OCI-LY7 (cell line): ENCODE measurements around the gene CHKA. TPM values are rescaled to one million over a fixed set of nuclear protein-coding genes. Genes with fewer than 3 reads are reported as not detected.

ENCODE experiments used
- BruUV-seq: library from RNA; stranded (reverse); fragments of 400-500 nt; replicated peaks from 2 replicates; lab custom pipeline; 2021; lab: Mats Ljungman, UMichigan
- CTCF ChIA-PET: fragments of 300-600 bp; sonication (Branson Sonifier 250); formaldehyde crosslinking; loops from one replicate; lab custom pipeline; 2022; ENCODE audit warnings: antibody characterized with exemption; ENCODE audit not compliant: unreplicated experiment; lab: Charles Lee
- POLR2A ChIA-PET: fragments of 300-600 bp; sonication (Branson Sonifier 250); formaldehyde crosslinking; loops from one replicate; lab custom pipeline; 2022; ENCODE audit warnings: antibody characterized with exemption; lab: Charles Lee
- DNase-seq: peaks from one replicate; pipeline ENCODE4 v3.0.0-alpha.2; 2015; ENCODE audit warnings: low spot score
- H2AFZ ChIP-seq: fragments of 200-600 bp; sonication (generic), shearing (Covaris generic); 2 replicates; pipeline ENCODE4 v1.6.1; 2014; ENCODE audit warnings: mild to moderate bottlenecking, antibody characterized with exemption, low read length, moderate library complexity
- H3K27ac ChIP-seq: fragments of 200-600 bp; sonication (generic); 2 replicates; pipeline ENCODE4 v1.5.1; 2014; ENCODE audit warnings: mixed run types, low read depth, mild to moderate bottlenecking, moderate library complexity, low read length, inconsistent platforms; ENCODE audit not compliant: poor library complexity, severe bottlenecking
- H3K36me3 ChIP-seq: fragments of 200-600 bp; sonication (generic); 2 replicates; pipeline ENCODE4 v1.6.1; 2014; ENCODE audit warnings: mild to moderate bottlenecking, antibody characterized with exemption, low read length, moderate library complexity, mixed read lengths; ENCODE audit not compliant: insufficient read depth
- H3K4me1 ChIP-seq: fragments of 200-600 bp; sonication (generic); 2 replicates; pipeline ENCODE4 v1.5.1; 2014; ENCODE audit warnings: mild to moderate bottlenecking, low read length; ENCODE audit not compliant: insufficient read depth, poor library complexity, severe bottlenecking
- H3K4me2 ChIP-seq: fragments of 200-600 bp; sonication (generic); 2 replicates; pipeline ENCODE4 v1.6.1; 2014; ENCODE audit warnings: mild to moderate bottlenecking, low read length
- H3K4me3 ChIP-seq: fragments of 200-600 bp; sonication (generic); 2 replicates; pipeline ENCODE4 v1.5.1; 2014; ENCODE audit warnings: mild to moderate bottlenecking, low read depth, low read length; ENCODE audit not compliant: poor library complexity, severe bottlenecking
- H3K79me2 ChIP-seq: fragments of 200-600 bp; sonication (generic); 2 replicates; pipeline ENCODE4 v1.6.1; 2016; ENCODE audit warnings: low read depth, mild to moderate bottlenecking, low read length, moderate library complexity, mixed read lengths; ENCODE audit not compliant: insufficient read depth
- H3K9me2 ChIP-seq: fragments of 200-600 bp; sonication (generic); 2 replicates; pipeline ENCODE4 v1.6.1; 2016; ENCODE audit warnings: mild to moderate bottlenecking, low read length, mixed read lengths; ENCODE audit not compliant: insufficient read depth
- H3K9me3 ChIP-seq: fragments of 200-600 bp; sonication (generic); 2 replicates; pipeline ENCODE4 v1.6.1; 2014; ENCODE audit warnings: mild to moderate bottlenecking, mixed run types, low read length, mixed read lengths
- H4K20me1 ChIP-seq: fragments of 200-600 bp; sonication (generic); 2 replicates; pipeline ENCODE4 v1.6.1; 2014; ENCODE audit warnings: mild to moderate bottlenecking, antibody characterized with exemption, low read length, moderate library complexity, mixed read lengths; ENCODE audit not compliant: insufficient read depth
- CTCF ChIP-seq: fragments of 200-600 bp; sonication (generic); conservative IDR thresholded peaks from 2 replicates; pipeline ENCODE4 v1.5.1; 2014; ENCODE audit warnings: mild to moderate bottlenecking, antibody characterized with exemption, low read length, moderate library complexity, mixed read lengths
- EZH2phosphoT487 ChIP-seq: fragments of 200-600 bp; sonication (generic); IDR thresholded peaks from 2 replicates; pipeline ENCODE4 v1.6.1; 2018; ENCODE audit warnings: low read depth, borderline replicate concordance, mild to moderate bottlenecking, mixed run types, antibody characterized with exemption, low read length, moderate library complexity, mixed read lengths
- intact Hi-C: fragments of 100-400 bp; cut with micrococcal nuclease; formaldehyde crosslinking; loops from one replicate; pipeline ENCODE4 v1.10.0; 2022; ENCODE audit not compliant: unreplicated experiment
- total RNA-seq, 2 experiments: library from RNA; depleted of rRNA in 1 of 2; stranded (reverse); fragments of >200 nt in 1 of 2; shearing (Covaris generic) in 1 of 2; gene quantifications; 2 replicates each; pipeline ENCODE4 v1.2.3, GENCODE V29; 2014 to 2022

CHKA gene
- total RNA-seq, 2 experiments from 2014 or later, result 36.1 to 47.2 TPM

GRCh38 chr11:68039526-68040086 is 81.6 kb downstream of the CHKA start:
- TF ChIP-seq CTCF (no peak), EZH2phosphoT487 (no peak)
- peak; percentile 20 for DNase-seq
- Histone ChIP-seq H3K9me2 (no peaks in the 10 kb centered on the region), H3K79me2 (peaks cover 21% of the 10 kb centered on the region; the same call in 1 of the 2 replicates), H3K9me3 (no peaks in the 10 kb centered on the region), H3K27ac (peak overlapping the region; percentile 79), H3K4me2 (peak overlapping the region; percentile 97), H3K36me3 (peaks cover 37% of the 10 kb centered on the region), H3K4me3 (peak overlapping the region; percentile 79), H4K20me1 (no peaks in the 10 kb centered on the region), H3K4me1 (peaks cover 30% of the 10 kb centered on the region), H2AFZ (peak overlapping the region; percentile 39; the same call in 1 of the 2 replicates)
- intact Hi-C loops, result loop anchor here (1.0 to 2.0 kb wide), 3 partner anchors 30 to 81 kb away; partner anchors contain the start of gene CHKA
- POLR2A ChIA-PET, result interaction anchor here (1.1 to 1.5 kb wide), 3 partner anchors 9 to 79 kb away, joined by 3 to 5 read pairs (median 5); partner anchors contain the start of gene NDUFS8
- no TSS peak for BruUV-seq
- CTCF ChIA-PET, result no interaction called here

- H2AFZ ChIP-seq, result peak within 1 kb of the TSS; percentile 42
- no peaks in the 10 kb centered on the region for H3K9me2 ChIP-seq
- no TSS peak for BruUV-seq
- no peaks in the 10 kb centered on the region for H4K20me1 ChIP-seq
- TF ChIP-seq CTCF (no peak), EZH2phosphoT487 (no peak)
- ChIA-PET POLR2A (interaction anchor here (0.5 to 1.2 kb wide), 5 partner anchors 9 to 558 kb away, joined by 3 to 5 read pairs (median 3); partner anchors contain the start of gene NDUFS8), CTCF (interaction anchor here (0.5 kb wide), 1 partner anchor 29 kb away, joined by 5 read pairs; the partner anchor contains the start of gene ALDH3B1)
- intact Hi-C loops, result loop anchor here (2.0 kb wide), 1 partner anchor 82 kb away; the partner anchor contains the start of gene CHKA
- H3K79me2 ChIP-seq, result peaks cover 21% of the 10 kb centered on the region; the same call in 1 of the 2 replicates
- peak within 1 kb of the TSS; percentile 97 for H3K4me2 ChIP-seq
- peak; percentile 77 for DNase-seq
- H3K4me1 ChIP-seq, result peaks cover 30% of the 10 kb centered on the region
- H3K9me3 ChIP-seq, result no peaks in the 10 kb centered on the region
- peaks cover 37% of the 10 kb centered on the region for H3K36me3 ChIP-seq
- H3K27ac ChIP-seq, result peak within 1 kb of the TSS; percentile 79
- H3K4me3 ChIP-seq, result peak within 1 kb of the TSS; percentile 79
These were observed 82.3 kb downstream of the CHKA start, which contains the start of gene TCIRG1 for GRCh38 chr11:68038718-68039525. TCIRG1 (plus strand) TSS chr11:68039025; CDS start chr11:68041272, 2,247 bp downstream.
